Motor neuron (in vitro differentiated cells): ENCODE measurements around the gene LOXL3. TPM values are rescaled to one million over a fixed set of nuclear protein-coding genes. Genes with fewer than 3 reads are reported as not detected.

Experiments used
- ATAC-seq, 8 experiments: fragments of 200-7000 bp; cut with Tn5 transposase; replicated peaks in 6 of 8; 2 replicates each; pipeline ENCODE4 v1.8.0; 2021; ENCODE audit warnings: mild to moderate bottlenecking in 8 of 8, moderate library complexity in 8 of 8
- H3K27ac ChIP-seq, 2 donors: fragments of 250-450 bp; sonication (Bioruptor Pico); 2 replicates each; pipeline ENCODE4 v1.9.0; 2021; ENCODE audit warnings: antibody characterized with exemption in 2 of 2, mild to moderate bottlenecking in 2 of 2, moderate library complexity in 1 of 2
- H3K4me1 ChIP-seq, 2 donors: fragments of 250-450 bp; sonication (Bioruptor Pico); replicated peaks in 1 of 2; 2 replicates each; pipeline ENCODE4 v1.6.1; 2021; ENCODE audit warnings: antibody characterized with exemption in 2 of 2, mild to moderate bottlenecking in 2 of 2, moderate library complexity in 1 of 2
- H3K4me3 ChIP-seq, 5 donors: fragments of 250-450 bp; sonication (Bioruptor Pico); 2 replicates each; pipeline ENCODE4 v1.9.0; 2021; ENCODE audit warnings: antibody characterized with exemption in 5 of 5, mild to moderate bottlenecking in 5 of 5, moderate library complexity in 4 of 5
- WGBS, 10 experiments: fragments of 450-650 bp; shearing (Covaris generic); methylation state at CpG; one replicate each; pipeline ENCODE4 v1.0.0; 2022; 5-methylcytosine and 5-hydroxymethylcytosine counted together
- in situ Hi-C, 9 experiments: fragments of 400-800 bp; cut with MboI; loops; one replicate each; pipeline ENCODE4 v1.15.0; 2021; ENCODE audit warnings: low sequenced_read_pairs in 9 of 9, low pct_unique_long_range_greater_than_20kb in 2 of 9; ENCODE audit not compliant: unreplicated experiment in 9 of 9
- total RNA-seq, 8 experiments: library from RNA; unstranded; fragments of 300-600 nt; gene quantifications; 2 replicates each; pipeline versions ENCODE4 v1.2.3 to v1.2.4, GENCODE V29; 2022

The LOXL3 gene
- total RNA-seq, 8 experiments from 2014 or later = 0.54 to 29.3 (median 9.1) TPM

DNA sequence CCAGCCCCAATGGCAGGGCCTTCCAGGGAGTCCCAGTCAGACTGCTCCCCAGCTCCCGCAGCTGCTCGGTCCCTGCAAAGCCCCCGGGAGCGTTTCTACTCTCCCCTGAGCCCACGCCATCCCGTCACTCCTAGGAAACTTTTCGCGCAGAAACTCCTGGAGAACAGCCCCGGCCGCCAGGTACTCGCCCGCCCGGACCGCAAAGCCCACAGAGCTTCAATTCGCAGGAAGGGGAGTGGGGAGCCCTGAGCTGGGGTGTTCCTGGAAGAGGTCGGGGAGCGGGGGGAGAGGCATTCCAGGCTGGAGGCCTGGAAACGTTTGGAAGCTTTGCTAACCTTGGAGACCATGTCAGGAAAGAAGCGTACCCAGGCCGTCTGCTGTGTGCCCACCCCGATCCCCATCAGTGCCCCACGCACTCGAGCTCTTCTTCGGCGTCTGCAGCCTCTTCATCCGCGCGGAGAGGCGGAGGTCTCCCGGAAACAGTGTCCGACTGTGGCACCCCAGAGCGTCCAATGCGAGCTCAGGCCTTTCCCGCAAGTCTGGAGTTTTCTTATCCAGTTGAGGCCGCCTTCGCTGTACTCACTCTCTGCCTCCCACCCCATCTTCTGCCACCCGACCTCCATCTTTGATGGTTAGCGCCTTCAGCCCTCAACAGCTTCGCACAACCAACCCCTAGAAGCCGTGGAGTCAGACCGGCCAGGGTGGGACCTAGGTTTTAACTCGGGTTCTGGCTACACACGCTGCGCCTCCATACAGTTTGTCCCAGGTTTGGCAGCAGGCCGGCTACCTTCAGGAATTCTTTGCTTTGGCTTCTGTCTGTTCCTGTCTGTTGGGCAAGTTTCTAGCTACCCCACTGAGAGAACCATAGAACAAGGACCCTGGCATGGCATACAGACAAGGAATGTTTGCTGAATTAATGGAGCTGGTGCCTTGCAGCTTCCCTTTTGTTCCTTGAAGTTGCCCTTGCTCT is 50.0 kb downstream of the LOXL3 start:
- in situ Hi-C loops = no loop called here
- peak overlapping the region in 1 of 2 donors; percentile 15 for H3K27ac ChIP-seq
- 23 to 93% (median 40%) methylated on average over 2 to 8 of the region's 45 CpGs; no CpG with 5 or more reads in 3 of the 10 experiments for WGBS, 10 experiments
- no peak for ATAC-seq
- H3K4me1 ChIP-seq = peaks cover 16 to 29% of the 10 kb centered on the region in 2 donors
- peak overlapping the region in 3 of 5 donors; percentile 33 to 41 (median 34) for H3K4me3 ChIP-seq

DNA sequence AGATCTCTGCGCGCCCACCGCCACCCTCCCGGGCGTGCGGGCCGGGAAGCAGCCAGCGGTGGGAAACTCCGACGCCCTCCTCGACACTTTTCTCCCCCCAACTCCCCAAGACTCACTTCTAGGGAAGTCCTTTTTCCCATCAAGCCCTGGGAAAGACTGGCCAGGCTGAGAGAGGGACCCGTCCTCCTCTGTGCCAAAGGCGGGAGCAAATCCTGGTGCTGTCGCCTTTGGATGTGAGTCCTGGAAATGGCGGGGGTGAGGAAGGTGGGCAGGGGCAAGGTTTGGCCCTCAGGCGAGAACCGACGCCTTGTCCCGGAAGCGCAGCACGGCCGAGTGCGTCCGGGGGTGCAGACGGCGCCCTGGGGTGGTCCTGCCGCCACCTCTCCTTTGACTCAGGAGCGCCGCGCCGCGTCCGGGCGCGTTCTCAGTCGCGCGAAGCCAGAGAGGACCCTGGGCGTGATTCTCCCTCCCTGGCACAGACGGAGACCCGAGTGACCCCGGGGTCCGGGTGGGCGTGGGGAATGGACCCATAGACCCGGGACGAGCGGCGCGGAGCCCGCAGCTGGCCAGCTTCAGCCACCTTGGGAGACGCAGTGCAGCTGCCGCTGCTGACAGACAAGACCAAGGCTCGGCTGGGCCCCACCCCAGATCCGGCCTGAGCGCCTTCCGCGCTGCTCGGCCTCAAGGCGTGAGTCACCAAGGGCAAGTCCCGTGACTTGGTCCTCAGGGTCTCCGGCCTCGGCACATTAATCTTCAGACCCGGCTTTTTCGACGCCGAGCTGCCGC is 50.8 kb downstream of the LOXL3 start:
- 0 to 6% (median 3%) methylated on average over 4 to 14 of the region's 67 CpGs; no CpG with 5 or more reads in 5 of the 10 experiments for WGBS, 10 experiments
- in situ Hi-C loops = no loop called here
- Histone ChIP-seq H3K4me3 (peak overlapping the region in 4 of 5 donors; percentile 3 to 41 (median 34)), H3K4me1 (peaks cover 15 to 38% of the 10 kb centered on the region in 2 donors), H3K27ac (peak overlapping the region in 1 of 2 donors; percentile 46)
- ATAC-seq = peak; percentile 14 to 56 (median 46)

DNA sequence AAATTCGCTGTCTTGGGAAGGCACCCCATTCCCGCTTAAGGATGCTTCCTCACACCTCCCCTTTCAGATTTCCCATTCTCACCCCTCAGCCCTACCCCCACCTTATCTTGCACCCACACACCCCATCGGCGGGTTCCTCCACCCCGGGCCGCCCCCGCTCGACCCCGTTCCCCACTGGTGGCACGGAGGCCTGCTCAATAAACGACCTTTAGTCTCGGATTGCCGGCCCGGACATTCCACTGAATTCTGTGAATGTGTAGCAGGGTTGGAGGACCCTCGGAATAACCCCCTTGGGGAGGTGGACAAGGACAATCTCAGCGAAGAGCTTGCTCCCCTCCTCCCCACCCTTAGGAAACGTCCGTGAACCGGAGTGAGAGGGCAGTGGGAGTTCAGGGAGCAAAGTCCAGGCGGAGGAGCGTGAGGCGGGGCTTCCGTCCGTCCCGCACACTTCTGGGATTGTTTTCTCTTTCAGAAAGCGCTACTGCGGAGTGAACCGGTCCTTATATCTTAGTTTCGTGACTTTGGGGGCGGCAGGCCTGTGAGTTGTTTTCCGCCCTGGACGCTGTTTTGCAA is 51.5 kb downstream of the LOXL3 start:
- Histone ChIP-seq H3K4me3 (peak overlapping the region in 3 of 5 donors; percentile 33 to 41 (median 34)), H3K4me1 (peaks cover 18 to 41% of the 10 kb centered on the region in 2 donors), H3K27ac (no peak overlapping the region)
- 4 to 100% methylated on average over 2 to 11 of the region's 32 CpGs; no CpG with 5 or more reads in 8 of the 10 experiments for WGBS, 10 experiments
- in situ Hi-C loops = no loop called here
- ATAC-seq = no peak

DNA sequence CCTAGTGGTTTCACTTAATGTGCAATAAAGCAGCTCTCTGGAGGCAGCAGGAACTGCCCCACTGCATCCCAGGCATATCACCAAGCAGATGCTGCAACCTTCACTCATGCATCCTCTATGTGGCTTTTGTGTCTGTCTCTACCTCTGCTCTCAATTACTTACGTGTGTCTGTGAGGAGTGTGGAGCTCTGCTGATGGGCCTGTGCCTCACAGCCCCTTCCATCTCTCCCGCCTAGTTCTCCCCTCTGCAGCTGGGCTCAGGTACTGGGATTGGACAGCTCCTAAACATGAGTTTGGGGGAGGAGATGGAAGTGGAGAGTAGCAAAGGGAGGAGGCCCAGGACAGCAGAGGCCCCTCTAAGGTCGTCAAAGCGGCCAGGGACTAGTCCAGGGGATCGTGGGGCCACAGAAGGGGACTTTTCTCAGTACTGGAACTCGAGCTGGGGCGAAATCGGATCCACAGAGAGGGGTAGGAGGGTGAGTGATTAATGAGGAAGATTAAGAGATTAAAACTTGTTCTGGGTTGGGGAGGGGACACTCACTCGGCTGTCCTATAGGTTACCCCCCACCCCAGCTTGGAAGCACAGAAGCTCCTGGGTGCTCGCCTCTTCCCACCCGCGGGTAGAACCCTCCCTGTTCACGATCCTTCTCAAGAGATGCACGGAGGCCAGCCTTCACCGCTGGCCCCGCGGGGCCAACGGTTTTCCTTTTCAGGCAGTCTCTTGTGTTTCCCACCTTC is 52.2 kb downstream of the LOXL3 start:
- Histone ChIP-seq H3K4me1 (peaks cover 15 to 38% of the 10 kb centered on the region in 2 donors), H3K27ac (no peak overlapping the region), H3K4me3 (no peak overlapping the region)
- ATAC-seq = no peak
- in situ Hi-C loops = no loop called here
- 26 to 100% (median 45%) methylated on average over 2 to 10 of the region's 18 CpGs; no CpG with 5 or more reads in 3 of the 10 experiments for WGBS, 10 experiments

DNA sequence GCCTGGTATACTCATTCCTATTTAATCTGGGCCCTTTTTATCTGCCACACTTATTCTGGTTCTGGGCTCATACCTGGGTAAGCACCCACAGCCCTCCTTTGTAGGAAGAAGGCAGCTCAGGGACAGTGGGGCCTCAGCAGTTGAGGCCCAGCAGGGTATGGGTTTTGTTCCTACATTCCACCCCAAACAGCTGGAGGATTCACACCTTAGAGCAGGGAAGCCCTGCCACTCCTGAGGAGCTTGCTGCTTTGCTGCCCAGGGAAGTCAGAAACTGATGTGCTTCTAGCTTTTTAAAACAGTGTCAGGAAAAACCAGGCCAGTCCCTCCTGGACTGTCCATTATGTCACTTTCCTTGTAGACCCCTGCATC is 53.2 kb downstream of the LOXL3 start:
- Histone ChIP-seq H3K4me3 (no peak overlapping the region), H3K27ac (no peak overlapping the region), H3K4me1 (peaks cover 9 to 32% of the 10 kb centered on the region in 2 donors)
- ATAC-seq = no peak
- in situ Hi-C loops = no loop called here

DNA sequence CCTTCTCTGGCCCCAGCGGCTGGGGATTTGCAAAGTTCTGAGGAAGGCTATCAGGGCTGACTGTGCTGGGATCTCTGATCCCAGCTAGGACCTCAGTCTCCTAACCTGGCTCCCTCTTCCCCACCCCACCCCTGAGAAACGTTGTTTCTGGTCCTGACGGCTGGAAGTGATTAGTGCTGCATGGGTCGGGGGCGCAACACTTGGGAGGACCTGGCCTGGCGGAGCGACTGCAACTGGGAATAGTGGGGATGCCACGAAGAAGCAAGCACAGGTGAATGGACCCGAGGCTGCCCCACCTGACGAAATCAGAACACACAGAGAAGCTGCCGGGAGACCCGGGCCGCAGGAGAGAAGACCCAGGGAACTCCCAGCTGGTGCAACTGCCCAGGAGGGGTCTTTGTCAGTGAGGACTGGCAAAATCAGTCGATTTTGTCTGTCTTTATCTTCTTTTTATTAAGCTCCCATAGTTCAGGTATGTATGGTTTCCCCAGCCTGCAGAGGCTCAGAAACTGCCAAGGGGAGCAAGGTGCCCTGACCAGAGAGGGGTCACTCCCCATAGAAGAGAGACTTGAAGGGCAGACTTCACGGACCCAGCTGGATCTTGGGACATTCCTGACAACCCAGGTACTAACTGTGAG is 53.7 kb downstream of the LOXL3 start:
- Histone ChIP-seq H3K4me3 (no peak overlapping the region), H3K4me1 (peaks cover 9 to 32% of the 10 kb centered on the region in 2 donors), H3K27ac (no peak overlapping the region)
- no peak for ATAC-seq
- 0 to 65% (median 45%) methylated on average over 1 to 8 of the region's 15 CpGs; no CpG with 5 or more reads in 2 of the 10 experiments for WGBS, 10 experiments
- in situ Hi-C loops = loop anchor here in 3 of 9 experiments (25.0 kb wide), 1 partner anchor 87 kb away; no protein-coding TSS in a partner anchor

DNA sequence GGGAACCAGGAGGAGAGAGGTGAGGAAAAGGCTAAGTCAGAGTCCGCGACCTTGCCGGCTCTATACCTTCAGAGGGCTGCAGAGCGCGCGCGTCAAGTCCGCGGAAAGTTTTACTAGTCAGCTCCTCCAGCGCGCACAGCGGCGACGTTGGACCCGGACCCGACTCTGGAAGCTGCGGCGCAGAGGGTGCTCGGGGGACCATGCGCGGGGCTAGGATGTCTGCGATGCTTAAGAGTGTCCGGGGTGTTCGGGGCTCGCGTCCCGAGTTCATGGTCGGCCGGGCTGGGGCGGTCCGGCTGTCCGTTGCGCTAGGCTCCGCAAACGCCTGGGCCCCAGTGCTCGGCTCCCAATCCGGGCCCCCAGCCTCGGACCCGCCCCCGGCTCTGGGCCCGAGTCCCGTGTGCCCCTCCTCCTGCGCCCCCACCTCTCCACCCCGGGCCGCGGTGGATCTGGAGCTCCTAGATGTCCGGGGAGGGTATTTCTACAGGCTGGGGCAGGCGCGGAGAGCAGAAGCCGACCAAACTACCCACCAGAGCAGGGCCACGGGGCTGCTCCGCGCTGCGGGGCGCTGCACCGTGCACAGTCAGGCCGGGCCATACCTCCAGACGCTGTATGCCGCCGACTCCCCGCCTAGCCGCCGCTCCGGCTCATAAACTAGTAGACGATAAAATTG is 54.3 kb downstream of the LOXL3 start, which contains the start of gene LBX2:
TSS of gene LBX2 (minus strand) at position 337 of the 673 bp plus-strand sequence. CDS start at position 271, 66 bp downstream.
- Histone ChIP-seq H3K27ac (no peak within 1 kb of the TSS), H3K4me3 (peak within 1 kb of the TSS in 3 of 5 donors; percentile 13 to 16 (median 14)), H3K4me1 (peaks cover 9 to 32% of the 10 kb centered on the region in 2 donors)
- 83% methylated on average over 2 of the region's 65 CpGs; no CpG with 5 or more reads in 9 of the 10 experiments for WGBS, 10 experiments
- in situ Hi-C loops = loop anchor here in 3 of 9 experiments (25.0 kb wide), 1 partner anchor 88 kb away; no protein-coding TSS in a partner anchor
- ATAC-seq = peak in 7 of 8 experiments; percentile 1 to 15 (median 10)

DNA sequence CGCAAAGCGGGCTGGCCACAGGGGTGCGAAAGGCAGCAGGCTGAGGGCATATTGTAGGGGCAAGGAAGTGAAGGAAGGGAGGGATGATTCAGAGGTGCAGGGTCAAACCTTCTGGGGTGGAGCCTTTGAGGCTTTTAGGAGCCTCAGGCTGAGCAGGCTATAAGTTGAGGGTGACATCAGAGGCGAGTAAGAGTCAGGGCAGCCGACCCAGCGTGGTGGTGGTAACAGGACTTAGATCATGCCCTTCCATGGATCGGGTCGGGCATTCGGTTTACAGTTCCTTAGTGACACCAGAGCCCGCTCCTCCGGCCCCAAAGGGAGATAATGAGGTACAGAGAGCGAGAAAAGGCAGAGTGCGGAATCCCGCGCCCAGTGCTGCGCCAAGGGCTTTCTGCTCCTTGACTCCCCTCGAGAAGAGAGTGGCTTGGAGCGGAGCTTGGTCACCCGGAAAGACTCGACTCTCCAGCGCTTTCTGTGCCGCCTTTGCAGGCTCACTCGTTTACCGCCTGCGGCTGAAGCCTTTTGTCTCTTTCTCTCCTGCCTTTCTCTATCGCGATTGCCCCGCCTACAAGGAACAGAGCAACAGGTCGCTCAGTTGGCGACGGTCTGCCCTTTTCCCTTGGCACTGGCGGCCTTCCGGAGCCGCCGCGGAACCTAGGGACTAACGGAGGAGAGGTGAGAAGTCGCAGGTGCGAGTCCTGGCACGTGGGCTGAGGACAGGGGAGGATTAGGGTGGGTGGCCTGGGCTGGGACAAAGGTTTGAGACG is 55.1 kb downstream of the LOXL3 start:
- Histone ChIP-seq H3K27ac (no peak overlapping the region), H3K4me1 (peaks cover 9 to 32% of the 10 kb centered on the region in 2 donors), H3K4me3 (peak overlapping the region in 3 of 5 donors; percentile 6 to 24 (median 17))
- peak in 6 of 8 experiments; percentile 3 to 19 (median 8) for ATAC-seq
- in situ Hi-C loops = loop anchor here in 3 of 9 experiments (25.0 kb wide), 1 partner anchor 89 kb away; no protein-coding TSS in a partner anchor
- WGBS, 10 experiments = 0 to 2% (median 0%) methylated on average over 1 to 8 of the region's 41 CpGs; no CpG with 5 or more reads in 5 of the 10 experiments

DNA sequence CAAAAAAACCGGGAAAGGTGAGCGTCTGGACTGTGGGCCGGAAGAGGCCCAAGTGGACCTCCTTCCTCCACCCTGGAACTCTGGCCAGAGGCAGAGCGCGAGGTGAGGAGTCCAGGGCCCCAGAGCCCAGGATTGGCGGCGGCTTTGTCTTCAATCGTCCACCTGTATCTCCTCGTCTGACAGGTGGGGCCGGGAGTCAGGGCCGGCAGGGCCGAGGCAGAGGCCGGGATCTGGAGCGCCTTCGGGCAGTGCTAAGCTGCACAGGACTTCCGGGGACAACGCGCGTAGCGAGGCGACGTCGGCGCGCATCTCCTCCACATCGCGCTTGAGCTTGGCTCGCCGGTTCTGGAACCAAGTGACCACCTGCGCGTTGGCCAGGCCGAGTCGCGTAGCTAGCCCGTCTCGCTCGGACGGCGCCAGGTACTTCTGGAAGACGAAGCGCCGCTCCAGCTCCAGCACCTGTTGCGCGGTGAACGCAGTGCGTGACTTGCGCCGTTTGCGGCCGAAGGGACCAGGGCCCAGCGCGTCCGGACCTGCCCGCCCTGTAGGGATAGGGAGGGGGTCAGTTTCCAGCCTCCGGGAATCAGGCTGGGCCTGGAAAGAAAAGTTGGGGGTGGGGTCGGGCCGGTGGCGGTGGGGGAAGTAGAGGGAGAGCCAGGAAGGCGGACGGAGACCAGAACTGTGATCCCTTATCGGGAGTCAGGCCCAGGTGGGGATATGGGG is 55.8 kb downstream of the LOXL3 start:
- in situ Hi-C loops = loop anchor here in 3 of 9 experiments (25.0 kb wide), 1 partner anchor 89 kb away; no protein-coding TSS in a partner anchor
- ATAC-seq = peak in 7 of 8 experiments; percentile 12 to 36 (median 18)
- Histone ChIP-seq H3K4me1 (peaks cover 6 to 27% of the 10 kb centered on the region in 2 donors), H3K27ac (no peak overlapping the region), H3K4me3 (peak overlapping the region in 4 of 5 donors; percentile 4 to 24 (median 12))
- 0 to 7% (median 4%) methylated on average over 1 to 25 of the region's 61 CpGs; no CpG with 5 or more reads in 6 of the 10 experiments for WGBS, 10 experiments
